Suprapubic skin (tissue), 4 donors: ENCODE data around the gene ATF7. TPM values are rescaled to one million over a fixed set of nuclear protein-coding genes. Genes with fewer than 3 reads are reported as not detected.

Experiments used
- DNase-seq, 2 donors: peaks; one replicate each; pipeline ENCODE4 v3.0.0-alpha.2; 2019; ENCODE audit warnings: low spot score in 2 of 2
- H3K27ac ChIP-seq: fragments of 200-600 bp; sonication (generic); one replicate; pipeline ENCODE4 v1.5.1; 2019
- H3K27me3 ChIP-seq: fragments of 200-600 bp; sonication (generic); one replicate; pipeline ENCODE4 v1.5.1; 2019
- H3K36me3 ChIP-seq: fragments of 200-600 bp; sonication (generic); one replicate; pipeline ENCODE4 v1.5.1; 2019
- H3K4me1 ChIP-seq: fragments of 200-600 bp; sonication (generic); one replicate; pipeline ENCODE4 v1.5.1; 2019
- H3K4me3 ChIP-seq: fragments of 200-600 bp; sonication (generic); one replicate; pipeline ENCODE4 v1.5.1; 2019; ENCODE audit warnings: mild to moderate bottlenecking
- H3K9me3 ChIP-seq: fragments of 200-600 bp; sonication (generic); one replicate; pipeline ENCODE4 v1.5.1; 2019
- EP300 ChIP-seq: sonication (generic); formaldehyde crosslinking; IDR thresholded peaks from one replicate; pipeline ENCODE4 v1.6.1; 2017; ENCODE audit warnings: antibody characterized with exemption
- POLR2A ChIP-seq, 2 donors: fragments of 450-650 bp; IDR thresholded peaks; one replicate each; pipeline ENCODE4 v1.6.1; 2017; ENCODE audit warnings: antibody characterized with exemption in 2 of 2, mild to moderate bottlenecking in 2 of 2, moderate library complexity in 2 of 2
- POLR2AphosphoS5 ChIP-seq, 3 donors: sonication (generic); formaldehyde crosslinking; IDR thresholded peaks; one replicate each; pipeline ENCODE4 v1.6.1; 2017; ENCODE audit warnings: antibody characterized with exemption in 3 of 3
- WGBS: methylation state at CpG from one replicate; pipeline ENCODE4 v1.1.5; 2018; 5-methylcytosine and 5-hydroxymethylcytosine counted together
- total RNA-seq, 4 donors: library from RNA; depleted of rRNA; stranded (reverse); fragments of >200 nt; gene quantifications; one replicate each; pipeline ENCODE4 v1.1.0, GENCODE V29; 2016
- TF ChIP-seq, protein P1 (sequence below), 2 donors: fragments of 200-600 bp in 1 of 2; fragments of 450-650 bp in 1 of 2; sonication (generic) in 1 of 2; IDR thresholded peaks; one replicate each; pipeline ENCODE4 v1.5.1; 2016 to 2019; ENCODE audit warnings: antibody characterized with exemption in 2 of 2, mild to moderate bottlenecking in 1 of 2, moderate library complexity in 1 of 2

The ATF7 gene
- total RNA-seq, 4 donors from 2014 or later = 26.7 to 60.7 (median 40.5) TPM

DNA sequence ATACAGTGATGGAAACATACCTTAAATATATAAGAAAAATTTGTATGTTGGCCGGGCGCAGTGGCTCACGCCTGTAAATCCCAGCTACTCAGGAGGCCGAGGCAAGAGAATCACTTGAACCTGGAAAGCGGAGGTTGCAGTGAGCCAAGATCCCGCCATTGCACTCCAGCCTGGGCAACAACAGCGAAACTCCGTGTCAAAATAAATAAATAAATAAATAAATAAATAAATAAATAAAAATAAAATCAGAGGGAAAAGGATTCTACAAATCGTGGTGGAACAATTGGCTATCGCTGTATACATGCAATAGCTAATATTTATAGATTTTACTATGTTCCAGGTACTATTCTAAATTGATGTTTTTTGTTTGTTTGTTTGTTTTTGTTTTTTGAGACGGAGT is 1.7 kb upstream of the ATF7 start:
- H3K36me3 ChIP-seq = no peaks in the 10 kb centered on the region
- no peak overlapping the region for H3K27ac ChIP-seq
- peaks cover 34% of the 10 kb centered on the region for H3K4me1 ChIP-seq
- 86% methylated on average over 11 of the region's 11 CpGs for WGBS
- no peak for DNase-seq
- no peak for TF ChIP-seq POLR2AphosphoS5 (IDR thresholded peaks at IDR 0.05)
- TF ChIP-seq, protein P1, sequence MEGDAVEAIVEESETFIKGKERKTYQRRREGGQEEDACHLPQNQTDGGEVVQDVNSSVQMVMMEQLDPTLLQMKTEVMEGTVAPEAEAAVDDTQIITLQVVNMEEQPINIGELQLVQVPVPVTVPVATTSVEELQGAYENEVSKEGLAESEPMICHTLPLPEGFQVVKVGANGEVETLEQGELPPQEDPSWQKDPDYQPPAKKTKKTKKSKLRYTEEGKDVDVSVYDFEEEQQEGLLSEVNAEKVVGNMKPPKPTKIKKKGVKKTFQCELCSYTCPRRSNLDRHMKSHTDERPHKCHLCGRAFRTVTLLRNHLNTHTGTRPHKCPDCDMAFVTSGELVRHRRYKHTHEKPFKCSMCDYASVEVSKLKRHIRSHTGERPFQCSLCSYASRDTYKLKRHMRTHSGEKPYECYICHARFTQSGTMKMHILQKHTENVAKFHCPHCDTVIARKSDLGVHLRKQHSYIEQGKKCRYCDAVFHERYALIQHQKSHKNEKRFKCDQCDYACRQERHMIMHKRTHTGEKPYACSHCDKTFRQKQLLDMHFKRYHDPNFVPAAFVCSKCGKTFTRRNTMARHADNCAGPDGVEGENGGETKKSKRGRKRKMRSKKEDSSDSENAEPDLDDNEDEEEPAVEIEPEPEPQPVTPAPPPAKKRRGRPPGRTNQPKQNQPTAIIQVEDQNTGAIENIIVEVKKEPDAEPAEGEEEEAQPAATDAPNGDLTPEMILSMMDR (IDR thresholded peaks at IDR 0.05) = no peak
- TF ChIP-seq POLR2A (IDR thresholded peaks at IDR 0.05) = no peak
- no peak for TF ChIP-seq EP300
- H3K27me3 ChIP-seq = no peaks in the 10 kb centered on the region
- H3K4me3 ChIP-seq = no peak overlapping the region
- no peaks in the 10 kb centered on the region for H3K9me3 ChIP-seq

DNA sequence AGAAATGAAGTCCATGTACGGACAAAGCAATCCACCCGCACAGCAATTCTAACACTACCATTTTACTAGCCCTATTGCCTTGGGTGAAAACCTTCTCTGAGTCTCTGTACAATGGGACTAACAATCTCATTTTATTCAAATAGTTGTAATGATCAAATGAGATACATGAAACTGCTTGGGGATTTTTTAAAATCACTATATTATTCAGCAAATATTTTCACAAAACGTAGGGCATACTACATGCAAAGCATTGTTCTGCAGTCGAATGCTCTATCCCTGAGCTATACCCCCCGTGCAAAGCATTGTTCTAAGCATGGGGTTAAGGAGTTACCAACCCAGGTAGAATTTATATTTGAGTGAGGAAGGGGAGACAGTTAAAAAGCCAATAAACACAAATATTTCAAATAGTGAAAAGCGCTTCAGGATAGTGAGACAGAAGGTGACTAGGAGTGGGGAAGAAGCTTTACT is 554 bp upstream of the ATF7 start:
- no peak for DNase-seq
- 24% methylated on average over 6 of the region's 6 CpGs for WGBS
- Histone ChIP-seq H3K36me3 (no peaks in the 10 kb centered on the region), H3K4me1 (peaks cover 38% of the 10 kb centered on the region), H3K27ac (peak overlapping the region; percentile 94), H3K27me3 (no peaks in the 10 kb centered on the region), H3K4me3 (peak overlapping the region; percentile 63), H3K9me3 (no peaks in the 10 kb centered on the region)
- no peak for TF ChIP-seq POLR2A (IDR thresholded peaks at IDR 0.05)
- no peak for TF ChIP-seq EP300
- no peak for TF ChIP-seq POLR2AphosphoS5 (IDR thresholded peaks at IDR 0.05)
- TF ChIP-seq, protein P1 (IDR thresholded peaks at IDR 0.05) = no peak

DNA sequence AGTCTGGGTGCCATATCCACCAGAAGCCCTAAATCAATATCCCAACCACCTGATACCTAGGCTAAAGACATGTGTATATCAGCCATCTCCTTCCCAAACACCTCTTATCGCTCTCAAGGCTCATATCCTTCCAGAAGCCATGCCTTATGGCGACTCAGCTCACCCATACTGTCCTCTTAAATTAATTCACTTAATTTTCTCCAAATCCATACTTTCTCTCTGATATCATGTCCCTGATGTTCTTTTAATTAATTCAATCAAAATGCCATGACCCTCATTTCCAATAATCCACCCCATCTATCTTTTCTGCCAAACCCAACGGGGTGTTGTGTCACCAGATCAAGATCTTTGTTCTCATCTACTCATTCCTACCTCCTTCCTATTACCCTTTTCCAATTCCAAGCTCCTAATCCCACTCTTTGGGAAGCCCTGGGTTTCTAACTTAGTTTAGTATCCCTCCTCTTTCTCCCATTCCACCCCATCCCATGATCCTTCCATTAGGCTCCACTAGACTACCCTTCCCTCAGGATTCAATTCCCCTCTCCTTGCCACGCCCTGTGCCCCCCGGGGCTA is 723 bp downstream of the ATF7 start:
- Histone ChIP-seq H3K36me3 (no peaks in the 10 kb centered on the region), H3K27ac (peak overlapping the region; percentile 94), H3K4me1 (peaks cover 38% of the 10 kb centered on the region), H3K27me3 (no peaks in the 10 kb centered on the region), H3K9me3 (no peaks in the 10 kb centered on the region), H3K4me3 (peak overlapping the region; percentile 63)
- 8% methylated on average over 5 of the region's 5 CpGs for WGBS
- no peak for TF ChIP-seq POLR2AphosphoS5 (IDR thresholded peaks at IDR 0.05)
- TF ChIP-seq, protein P1 (IDR thresholded peaks at IDR 0.05) = no peak
- TF ChIP-seq EP300 = no peak
- TF ChIP-seq POLR2A (IDR thresholded peaks at IDR 0.05) = no peak
- DNase-seq = no peak

DNA sequence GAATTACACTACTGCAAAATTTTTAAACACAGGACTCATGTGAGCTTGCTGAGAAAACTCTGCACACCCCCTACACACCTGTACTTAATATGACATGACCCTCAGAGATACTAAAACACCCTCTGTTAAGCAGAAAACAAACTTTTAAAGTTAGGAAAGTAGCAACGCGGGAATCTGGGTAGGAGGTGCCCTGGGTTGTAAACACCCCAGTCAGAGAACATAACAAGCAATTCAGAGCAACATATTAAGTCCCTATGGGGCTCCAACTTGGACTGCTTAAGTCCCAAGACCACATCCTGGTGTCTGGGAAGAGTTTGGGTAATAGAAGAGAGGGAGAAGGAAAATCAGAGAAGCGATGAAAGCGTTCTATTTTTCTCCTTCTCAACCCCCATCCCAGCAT is 1.2 kb downstream of the ATF7 start:
- Histone ChIP-seq H3K9me3 (no peaks in the 10 kb centered on the region), H3K4me3 (peak overlapping the region; percentile 63), H3K4me1 (peaks cover 38% of the 10 kb centered on the region), H3K27ac (peak overlapping the region; percentile 94), H3K36me3 (no peaks in the 10 kb centered on the region), H3K27me3 (no peaks in the 10 kb centered on the region)
- WGBS = 20% methylated on average over 4 of the region's 4 CpGs
- no peak for TF ChIP-seq EP300
- no peak for TF ChIP-seq POLR2A (IDR thresholded peaks at IDR 0.05)
- no peak for TF ChIP-seq POLR2AphosphoS5 (IDR thresholded peaks at IDR 0.05)
- TF ChIP-seq, protein P1 (IDR thresholded peaks at IDR 0.05) = no peak
- DNase-seq = no peak

DNA sequence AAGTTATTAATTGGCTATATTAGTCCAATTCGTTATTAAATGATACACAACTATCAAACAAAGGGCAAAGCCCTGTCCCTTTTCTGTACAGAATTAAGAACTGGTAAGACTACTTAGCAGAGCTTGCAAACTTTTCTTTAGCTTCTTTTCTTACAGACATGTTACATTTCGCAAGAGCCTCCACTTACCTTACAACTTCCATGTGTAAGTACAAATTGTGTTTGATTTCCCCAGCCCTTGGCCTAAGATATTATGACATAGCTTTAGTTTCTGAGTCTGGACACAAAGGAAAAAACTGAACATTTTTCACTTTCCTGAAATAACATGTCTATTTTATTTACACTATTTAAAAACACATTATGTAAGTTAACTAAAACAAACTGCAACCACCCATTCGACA is 1.7 kb downstream of the ATF7 start:
- H3K27ac ChIP-seq = peak overlapping the region; percentile 94
- peaks cover 38% of the 10 kb centered on the region for H3K4me1 ChIP-seq
- H3K36me3 ChIP-seq = no peaks in the 10 kb centered on the region
- H3K9me3 ChIP-seq = no peaks in the 10 kb centered on the region
- 17% methylated on average over 3 of the region's 3 CpGs for WGBS
- TF ChIP-seq, protein P1 (IDR thresholded peaks at IDR 0.05) = no peak
- TF ChIP-seq POLR2AphosphoS5 (IDR thresholded peaks at IDR 0.05) (no peak), EP300 (no peak), POLR2A (IDR thresholded peaks at IDR 0.05) (no peak)
- no peaks in the 10 kb centered on the region for H3K27me3 ChIP-seq
- no peak for DNase-seq
- peak overlapping the region; percentile 63 for H3K4me3 ChIP-seq
